ENCODE results near the gene SERPINB6.
"Not testable (repeated sequence)": the region's sequence is repeated elsewhere in the genome, so short reads cannot be mapped to it uniquely, and the experiment has no call there.

DNA sequence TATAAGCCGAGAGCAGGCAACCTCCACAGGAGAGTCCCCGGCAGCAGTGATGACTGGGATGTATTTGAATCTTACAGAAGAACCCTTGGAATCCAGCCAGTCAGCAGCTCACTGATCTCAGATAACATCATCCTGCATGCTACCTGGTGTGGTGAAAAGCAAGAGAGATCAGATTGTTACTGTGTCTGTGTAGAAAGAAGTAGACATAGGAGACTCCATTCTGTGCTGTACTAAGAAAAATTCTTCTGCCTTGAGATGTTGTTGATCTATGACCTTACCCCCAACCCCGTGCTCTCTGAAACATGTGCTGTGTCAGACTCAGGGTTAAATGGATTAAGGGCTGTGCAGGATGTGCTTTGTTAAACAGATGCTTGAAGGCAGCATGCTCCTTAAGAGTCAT, 62.9 kb downstream of the SERPINB6 start:
- not testable (repeated sequence) for TF ChIP-seq POLR2AphosphoS5 (IDR thresholded peaks at IDR 0.05; ENCODE audit: borderline replicate concordance, low read depth, low read length); EZH2 (IDR thresholded peaks at IDR 0.05); FOXP2 (optimal IDR thresholded peaks at IDR 0.05; ENCODE audit: control extremely low read depth, extremely low read length, insufficient read depth)
